WTC11 (cell line): Measurements from ENCODE around the gene ALOX15B. TPM values are rescaled to one million over a fixed set of nuclear protein-coding genes. Genes with fewer than 3 reads are reported as not detected.

ENCODE experiments used
- ATAC-seq: fragments of 200-7000 bp; cut with Tn5 transposase; 2 replicates; pipeline ENCODE4 v1.10.0; 2021; ENCODE audit warnings: mild to moderate bottlenecking, moderate library complexity
- CTCF ChIA-PET: fragments of 300-600 bp; sonication (Branson Sonifier 250); formaldehyde crosslinking; loops from one replicate; lab custom pipeline; 2021; ENCODE audit warnings: antibody characterized with exemption; lab: Charles Lee
- POLR2A ChIA-PET: fragments of 350-600 bp; sonication (Branson Sonifier 250); formaldehyde crosslinking; loops from one replicate; lab custom pipeline; 2021; ENCODE audit warnings: antibody characterized with exemption; lab: Charles Lee
- DNase-seq: peaks from one replicate; pipeline ENCODE4 v3.0.0; 2021; ENCODE audit warnings: low spot score
- H3K27ac Mint-ChIP-seq: 2 replicates; pipeline ENCODE4 v1.8.0; 2021; ENCODE audit warnings: mixed read lengths
- H3K27me3 Mint-ChIP-seq: 2 replicates; pipeline ENCODE4 v1.8.0; 2021; ENCODE audit warnings: low read depth, mild to moderate bottlenecking, moderate library complexity, mixed read lengths
- H3K36me3 Mint-ChIP-seq: 2 replicates; pipeline ENCODE4 v1.8.0; 2021; ENCODE audit warnings: mixed read lengths
- H3K4me1 Mint-ChIP-seq: 2 replicates; pipeline ENCODE4 v1.8.0; 2022; ENCODE audit warnings: mixed read lengths
- H3K4me3 Mint-ChIP-seq: 2 replicates; pipeline ENCODE4 v1.8.0; 2021; ENCODE audit warnings: mild to moderate bottlenecking, moderate library complexity, mixed read lengths
- H3K9me3 Mint-ChIP-seq: 2 replicates; pipeline ENCODE4 v1.8.0; 2021; ENCODE audit warnings: mixed read lengths
- ETV6 ChIP-seq: sonication (generic); formaldehyde crosslinking; IDR thresholded peaks from 2 replicates; pipeline ENCODE4 v1.8.1; 2022; ENCODE audit warnings: mild to moderate bottlenecking, missing genetic modification reagents
- HMGA2 ChIP-seq: fragments of 250-450 bp; sonication (Bioruptor Pico); IDR thresholded peaks from 2 replicates; pipeline ENCODE4 v1.4.0; 2021; ENCODE audit warnings: mild to moderate bottlenecking, moderate library complexity
- NFYB ChIP-seq: sonication (generic); formaldehyde crosslinking; conservative IDR thresholded peaks from 2 replicates; pipeline ENCODE4 v1.8.0; 2022; ENCODE audit warnings: low read depth, missing genetic modification reagents
- NR3C1 ChIP-seq: sonication (generic); formaldehyde crosslinking; conservative IDR thresholded peaks from 2 replicates; pipeline ENCODE4 v1.8.1; 2023; ENCODE audit warnings: low read depth, mild to moderate bottlenecking, missing genetic modification reagents
- OVOL2 ChIP-seq: fragments of 250-450 bp; sonication (Bioruptor Pico); IDR thresholded peaks from 2 replicates; pipeline ENCODE4 v1.9.0; 2021; ENCODE audit warnings: mild to moderate bottlenecking, borderline replicate concordance
- RORB ChIP-seq: fragments of 250-450 bp; sonication (Bioruptor Pico); IDR thresholded peaks from 2 replicates; pipeline ENCODE4 v1.9.0; 2021; ENCODE audit warnings: mild to moderate bottlenecking
- ZNF219 ChIP-seq: sonication (generic); formaldehyde crosslinking; IDR thresholded peaks from 2 replicates; pipeline ENCODE4 v1.8.0; 2023; ENCODE audit warnings: missing genetic modification reagents, mild to moderate bottlenecking, borderline replicate concordance
- ZNF263 ChIP-seq: sonication (generic); formaldehyde crosslinking; IDR thresholded peaks from 2 replicates; pipeline ENCODE4 v1.8.1; 2022; ENCODE audit warnings: low read depth, mild to moderate bottlenecking, moderate library complexity, missing genetic modification reagents
- ZNF423 ChIP-seq: fragments of 250-450 bp; sonication (Bioruptor Pico); IDR thresholded peaks from 2 replicates; pipeline ENCODE4 v2.1.2; 2022; ENCODE audit warnings: mild to moderate bottlenecking, moderate library complexity
- total RNA-seq: library from RNA; stranded (reverse); gene quantifications from 3 replicates; pipeline ENCODE4 v1.2.3, GENCODE V29; 2021
- TF ChIP-seq, protein P1 (sequence below): sonication (generic); formaldehyde crosslinking; IDR thresholded peaks from 2 replicates; pipeline ENCODE4 v1.8.0; 2023; ENCODE audit warnings: mild to moderate bottlenecking, missing genetic modification reagents
- TF ChIP-seq, protein P2 (sequence below): fragments of 250-450 bp; sonication (Bioruptor Pico); IDR thresholded peaks from 2 replicates; pipeline ENCODE4 v2.1.2; 2022; ENCODE audit warnings: mild to moderate bottlenecking, moderate library complexity
- TF ChIP-seq, protein P3 (sequence below): sonication (generic); formaldehyde crosslinking; IDR thresholded peaks from 2 replicates; pipeline ENCODE4 v1.8.1; 2022; ENCODE audit warnings: mild to moderate bottlenecking, missing genetic modification reagents, moderate library complexity, borderline replicate concordance
- TF ChIP-seq, protein P4 (sequence below): sonication (generic); formaldehyde crosslinking; IDR thresholded peaks from 2 replicates; pipeline ENCODE4 v1.8.0; 2022; ENCODE audit warnings: missing genetic modification reagents
- TF ChIP-seq, protein P5 (sequence below): sonication (generic); formaldehyde crosslinking; IDR thresholded peaks from 2 replicates; pipeline ENCODE4 v1.8.0; 2023; ENCODE audit warnings: missing genetic modification reagents

Gene ALOX15B
- total RNA-seq, 1 experiment from 2014 or later, result 0.22 TPM

DNA sequence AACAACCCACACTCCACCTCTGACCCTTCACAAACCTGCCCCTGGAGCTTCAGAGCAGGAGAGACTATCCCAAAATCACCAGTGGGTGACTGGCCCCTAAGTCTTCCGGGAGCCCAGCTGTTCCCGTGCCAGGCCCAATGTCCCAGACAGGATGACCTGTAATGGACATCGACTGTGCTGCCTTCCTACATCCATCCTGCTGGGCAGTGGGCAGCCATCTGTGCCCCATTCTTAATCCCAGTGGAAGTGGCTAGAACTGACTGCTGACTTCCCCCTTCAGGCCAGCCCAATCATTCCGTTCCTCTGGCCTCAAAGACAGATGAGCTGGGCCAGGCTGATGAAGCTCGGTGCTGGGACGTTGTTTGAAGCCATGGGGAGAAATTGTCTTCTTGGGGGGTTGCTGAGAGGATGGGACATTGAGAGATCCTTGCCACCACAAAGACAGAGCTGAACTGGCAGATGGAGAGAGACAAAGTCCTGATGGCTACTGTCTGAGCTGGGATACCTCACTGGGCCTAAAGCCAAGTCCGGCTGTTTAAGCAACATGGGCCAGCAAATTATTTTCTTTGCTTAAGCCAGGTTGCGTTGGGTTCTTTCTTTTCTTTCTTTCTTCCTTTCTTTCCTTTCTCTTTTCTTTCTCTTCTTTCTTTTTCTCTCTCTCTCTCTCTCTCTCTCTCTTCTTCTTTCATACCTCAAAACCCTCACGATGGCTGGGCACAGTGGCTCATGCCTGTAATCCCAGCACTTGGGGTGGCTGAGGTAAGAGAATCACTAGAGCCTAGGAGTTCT is 17.9 kb upstream of the ALOX15B start:
- ATAC-seq (no peak), DNase-seq (no peak)
- H3K27ac Mint-ChIP-seq, result peak overlapping the region; percentile 69; the same call in 1 of the 2 replicates
- TF ChIP-seq RORB (no peak), ZNF263 (CRISPR knock-in tag) (no peak), NFYB (CRISPR knock-in tag) (no peak), HMGA2 (CRISPR knock-in tag) (no peak), ZNF423 (CRISPR knock-in tag) (no peak), ETV6 (CRISPR knock-in tag) (no peak), NR3C1 (CRISPR knock-in tag) (no peak), ZNF219 (CRISPR knock-in tag) (no peak), OVOL2 (CRISPR knock-in tag) (no peak)
- TF ChIP-seq, protein P1, sequence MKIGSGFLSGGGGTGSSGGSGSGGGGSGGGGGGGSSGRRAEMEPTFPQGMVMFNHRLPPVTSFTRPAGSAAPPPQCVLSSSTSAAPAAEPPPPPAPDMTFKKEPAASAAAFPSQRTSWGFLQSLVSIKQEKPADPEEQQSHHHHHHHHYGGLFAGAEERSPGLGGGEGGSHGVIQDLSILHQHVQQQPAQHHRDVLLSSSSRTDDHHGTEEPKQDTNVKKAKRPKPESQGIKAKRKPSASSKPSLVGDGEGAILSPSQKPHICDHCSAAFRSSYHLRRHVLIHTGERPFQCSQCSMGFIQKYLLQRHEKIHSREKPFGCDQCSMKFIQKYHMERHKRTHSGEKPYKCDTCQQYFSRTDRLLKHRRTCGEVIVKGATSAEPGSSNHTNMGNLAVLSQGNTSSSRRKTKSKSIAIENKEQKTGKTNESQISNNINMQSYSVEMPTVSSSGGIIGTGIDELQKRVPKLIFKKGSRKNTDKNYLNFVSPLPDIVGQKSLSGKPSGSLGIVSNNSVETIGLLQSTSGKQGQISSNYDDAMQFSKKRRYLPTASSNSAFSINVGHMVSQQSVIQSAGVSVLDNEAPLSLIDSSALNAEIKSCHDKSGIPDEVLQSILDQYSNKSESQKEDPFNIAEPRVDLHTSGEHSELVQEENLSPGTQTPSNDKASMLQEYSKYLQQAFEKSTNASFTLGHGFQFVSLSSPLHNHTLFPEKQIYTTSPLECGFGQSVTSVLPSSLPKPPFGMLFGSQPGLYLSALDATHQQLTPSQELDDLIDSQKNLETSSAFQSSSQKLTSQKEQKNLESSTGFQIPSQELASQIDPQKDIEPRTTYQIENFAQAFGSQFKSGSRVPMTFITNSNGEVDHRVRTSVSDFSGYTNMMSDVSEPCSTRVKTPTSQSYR, result no peak
- TF ChIP-seq, protein P2, sequence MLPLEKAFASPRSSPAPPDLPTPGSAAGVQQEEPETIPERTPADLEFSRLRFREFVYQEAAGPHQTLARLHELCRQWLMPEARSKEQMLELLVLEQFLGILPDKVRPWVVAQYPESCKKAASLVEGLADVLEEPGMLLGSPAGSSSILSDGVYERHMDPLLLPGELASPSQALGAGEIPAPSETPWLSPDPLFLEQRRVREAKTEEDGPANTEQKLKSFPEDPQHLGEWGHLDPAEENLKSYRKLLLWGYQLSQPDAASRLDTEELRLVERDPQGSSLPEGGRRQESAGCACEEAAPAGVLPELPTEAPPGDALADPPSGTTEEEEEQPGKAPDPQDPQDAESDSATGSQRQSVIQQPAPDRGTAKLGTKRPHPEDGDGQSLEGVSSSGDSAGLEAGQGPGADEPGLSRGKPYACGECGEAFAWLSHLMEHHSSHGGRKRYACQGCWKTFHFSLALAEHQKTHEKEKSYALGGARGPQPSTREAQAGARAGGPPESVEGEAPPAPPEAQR (CRISPR knock-in tag), result no peak
- TF ChIP-seq, protein P3, sequence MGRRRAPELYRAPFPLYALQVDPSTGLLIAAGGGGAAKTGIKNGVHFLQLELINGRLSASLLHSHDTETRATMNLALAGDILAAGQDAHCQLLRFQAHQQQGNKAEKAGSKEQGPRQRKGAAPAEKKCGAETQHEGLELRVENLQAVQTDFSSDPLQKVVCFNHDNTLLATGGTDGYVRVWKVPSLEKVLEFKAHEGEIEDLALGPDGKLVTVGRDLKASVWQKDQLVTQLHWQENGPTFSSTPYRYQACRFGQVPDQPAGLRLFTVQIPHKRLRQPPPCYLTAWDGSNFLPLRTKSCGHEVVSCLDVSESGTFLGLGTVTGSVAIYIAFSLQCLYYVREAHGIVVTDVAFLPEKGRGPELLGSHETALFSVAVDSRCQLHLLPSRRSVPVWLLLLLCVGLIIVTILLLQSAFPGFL (CRISPR knock-in tag), result no peak
- TF ChIP-seq, protein P4, sequence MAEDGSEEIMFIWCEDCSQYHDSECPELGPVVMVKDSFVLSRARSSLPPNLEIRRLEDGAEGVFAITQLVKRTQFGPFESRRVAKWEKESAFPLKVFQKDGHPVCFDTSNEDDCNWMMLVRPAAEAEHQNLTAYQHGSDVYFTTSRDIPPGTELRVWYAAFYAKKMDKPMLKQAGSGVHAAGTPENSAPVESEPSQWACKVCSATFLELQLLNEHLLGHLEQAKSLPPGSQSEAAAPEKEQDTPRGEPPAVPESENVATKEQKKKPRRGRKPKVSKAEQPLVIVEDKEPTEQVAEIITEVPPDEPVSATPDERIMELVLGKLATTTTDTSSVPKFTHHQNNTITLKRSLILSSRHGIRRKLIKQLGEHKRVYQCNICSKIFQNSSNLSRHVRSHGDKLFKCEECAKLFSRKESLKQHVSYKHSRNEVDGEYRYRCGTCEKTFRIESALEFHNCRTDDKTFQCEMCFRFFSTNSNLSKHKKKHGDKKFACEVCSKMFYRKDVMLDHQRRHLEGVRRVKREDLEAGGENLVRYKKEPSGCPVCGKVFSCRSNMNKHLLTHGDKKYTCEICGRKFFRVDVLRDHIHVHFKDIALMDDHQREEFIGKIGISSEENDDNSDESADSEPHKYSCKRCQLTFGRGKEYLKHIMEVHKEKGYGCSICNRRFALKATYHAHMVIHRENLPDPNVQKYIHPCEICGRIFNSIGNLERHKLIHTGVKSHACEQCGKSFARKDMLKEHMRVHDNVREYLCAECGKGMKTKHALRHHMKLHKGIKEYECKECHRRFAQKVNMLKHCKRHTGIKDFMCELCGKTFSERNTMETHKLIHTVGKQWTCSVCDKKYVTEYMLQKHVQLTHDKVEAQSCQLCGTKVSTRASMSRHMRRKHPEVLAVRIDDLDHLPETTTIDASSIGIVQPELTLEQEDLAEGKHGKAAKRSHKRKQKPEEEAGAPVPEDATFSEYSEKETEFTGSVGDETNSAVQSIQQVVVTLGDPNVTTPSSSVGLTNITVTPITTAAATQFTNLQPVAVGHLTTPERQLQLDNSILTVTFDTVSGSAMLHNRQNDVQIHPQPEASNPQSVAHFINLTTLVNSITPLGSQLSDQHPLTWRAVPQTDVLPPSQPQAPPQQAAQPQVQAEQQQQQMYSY, result no peak
- TF ChIP-seq, protein P5, sequence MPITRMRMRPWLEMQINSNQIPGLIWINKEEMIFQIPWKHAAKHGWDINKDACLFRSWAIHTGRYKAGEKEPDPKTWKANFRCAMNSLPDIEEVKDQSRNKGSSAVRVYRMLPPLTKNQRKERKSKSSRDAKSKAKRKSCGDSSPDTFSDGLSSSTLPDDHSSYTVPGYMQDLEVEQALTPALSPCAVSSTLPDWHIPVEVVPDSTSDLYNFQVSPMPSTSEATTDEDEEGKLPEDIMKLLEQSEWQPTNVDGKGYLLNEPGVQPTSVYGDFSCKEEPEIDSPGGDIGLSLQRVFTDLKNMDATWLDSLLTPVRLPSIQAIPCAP (CRISPR knock-in tag), result no peak
- no peaks in the 10 kb centered on the region for H3K9me3 Mint-ChIP-seq
- no peaks in the 10 kb centered on the region; the same call in none of the 2 replicates for H3K27me3 Mint-ChIP-seq
- peaks cover 7% of the 10 kb centered on the region for H3K4me1 Mint-ChIP-seq
- CTCF ChIA-PET, result interaction anchor here (0.7 to 8.3 kb wide), 5 partner anchors 17 to 221 kb away, joined by 3 to 154 read pairs (median 4); partner anchors contain the start of gene ALOX15B
- H3K4me3 Mint-ChIP-seq, result no peak overlapping the region
- H3K36me3 Mint-ChIP-seq, result no peaks in the 10 kb centered on the region
- POLR2A ChIA-PET, result no interaction called here
